H54 (cell line): ENCODE measurements around the gene ZNF24.

Source experiments
- DNase-seq: peaks from one replicate; pipeline ENCODE4 v3.0.0; 2011; ENCODE audit warnings: low spot score, mixed read lengths; ENCODE audit not compliant: insufficient read length
- FAIRE-seq: peaks from 3 replicates; lab custom pipeline; 2011; peaks lifted over from hg19 to GRCh38; lab: Jason Lieb, UNC
- POLR2A ChIP-seq: IDR thresholded peaks from 2 replicates; pipeline ENCODE4 v1.6.1; 2011; ENCODE audit warnings: low read depth, mild to moderate bottlenecking, low read length

Gene ZNF24

GRCh38 chr18:35343936-35344735 is at the start of gene ZNF24:
ZNF24 (minus strand) TSS chr18:35344420; CDS start chr18:35340650, 3,770 bp downstream.
- TF ChIP-seq POLR2A = peak; percentile 68
- FAIRE-seq (no peak), DNase-seq (peak; percentile 66)

DNA sequence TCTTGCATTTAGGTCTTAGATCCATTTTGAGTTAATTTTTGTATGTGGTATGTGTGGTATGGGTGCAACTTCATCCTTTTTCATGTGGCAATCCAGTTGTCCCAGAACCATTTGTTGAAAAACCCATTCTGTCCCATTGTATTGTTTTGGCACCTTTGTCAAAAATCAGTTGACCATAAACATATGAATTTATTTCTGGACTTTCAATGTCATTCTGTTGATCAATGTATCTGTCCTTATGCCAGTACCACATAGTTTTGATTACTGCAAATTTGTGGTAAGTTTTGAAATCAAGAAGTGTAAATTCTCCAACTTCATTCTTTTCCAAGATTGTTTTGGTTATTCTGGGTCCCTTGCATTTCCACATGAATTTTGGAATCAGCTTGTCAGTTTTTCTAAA is 49.5 kb upstream of the ZNF24 start:
- TF ChIP-seq POLR2A = no peak
- DNase-seq (no peak), FAIRE-seq (no peak)

DNA sequence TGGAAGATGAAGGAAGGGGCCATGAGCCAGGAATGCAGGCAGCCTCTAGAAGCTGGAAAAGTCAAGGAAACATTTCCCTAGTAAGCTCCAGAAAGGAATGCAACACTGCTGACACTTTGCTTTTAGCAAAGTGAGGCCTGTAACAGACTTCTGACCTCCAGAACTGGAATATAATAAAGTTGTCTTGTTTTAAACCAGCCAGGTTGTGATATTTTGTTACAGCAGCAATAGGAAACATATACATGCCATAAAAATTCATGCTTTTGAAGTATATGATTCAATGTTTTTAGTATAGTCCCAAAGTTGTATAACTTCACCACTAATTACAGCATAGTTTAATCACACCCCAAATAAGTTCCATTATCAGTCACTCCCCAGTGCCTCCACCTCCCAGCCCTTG is 48.2 kb upstream of the ZNF24 start:
- no peak for FAIRE-seq

DNA sequence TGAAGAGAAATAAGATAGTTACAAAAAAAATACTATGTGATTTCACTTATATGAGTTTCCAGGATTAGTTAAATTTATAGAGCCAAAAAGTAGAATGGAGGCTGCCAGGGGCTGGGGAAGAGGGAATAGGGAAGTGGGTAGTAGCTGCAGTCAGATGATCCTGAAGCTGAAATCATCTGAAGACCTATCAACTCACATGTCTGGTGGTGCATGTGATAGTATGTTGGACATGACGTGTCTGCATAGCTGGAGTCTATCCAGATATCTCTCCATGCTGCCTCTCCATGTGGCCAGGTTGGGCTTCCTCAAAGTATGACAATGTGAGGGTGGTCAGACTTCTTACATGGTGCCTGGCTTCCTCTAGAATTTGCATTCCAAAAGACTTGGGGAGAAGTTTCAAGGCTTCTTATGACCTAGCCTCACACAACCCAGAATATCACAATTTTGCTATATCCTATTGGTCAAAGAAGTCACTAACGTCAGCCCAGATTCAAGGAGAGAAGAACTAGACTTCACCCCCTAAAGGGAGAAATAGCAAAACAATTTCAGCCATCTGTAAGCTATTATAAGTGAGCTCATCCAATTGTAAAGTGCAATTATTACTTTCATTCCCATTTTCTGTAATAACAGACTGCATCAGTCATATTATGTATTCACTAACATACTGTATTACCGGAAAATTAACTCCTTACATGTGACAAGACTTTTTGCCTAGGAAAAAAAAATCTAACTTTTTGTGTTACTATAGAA is 46.9 kb upstream of the ZNF24 start:
- no peak for TF ChIP-seq POLR2A
- FAIRE-seq = no peak

More for the DNA sequence above, 48.2 kb upstream of the ZNF24 start:
- TF ChIP-seq POLR2A = no peak
- DNase-seq = no peak

DNA sequence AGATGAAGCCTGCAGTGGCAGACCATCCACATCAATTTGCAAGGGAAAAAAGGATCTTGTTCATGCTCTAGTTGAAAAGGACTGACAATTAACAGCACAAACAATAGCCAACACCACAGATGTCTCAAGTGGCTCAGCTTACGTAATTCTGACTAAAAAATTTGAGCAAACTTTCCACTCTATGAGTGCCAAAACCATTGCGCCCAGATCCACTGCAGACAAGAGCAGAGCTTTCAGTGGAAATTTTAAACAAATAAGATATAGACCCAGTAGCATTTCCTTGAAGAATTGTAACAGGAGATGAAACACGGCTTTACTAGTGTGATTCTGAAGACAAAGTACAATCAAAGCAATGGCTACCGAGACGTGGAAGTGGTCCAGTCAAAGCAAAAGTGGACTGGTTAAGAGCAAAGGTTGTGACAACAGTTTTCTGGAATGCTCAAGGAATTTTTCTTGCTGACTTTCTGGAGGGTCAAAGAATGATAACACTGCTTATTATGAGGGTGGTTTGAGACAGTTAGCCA is 44.9 kb upstream of the ZNF24 start:
- no peak for DNase-seq
- no peak for TF ChIP-seq POLR2A
- FAIRE-seq = no peak

More for the DNA sequence above, 46.9 kb upstream of the ZNF24 start:
- DNase-seq = no peak

GRCh38 chr18:35387152-35387571 is 42.9 kb upstream of the ZNF24 start:
- no peak for DNase-seq
- no peak for FAIRE-seq
- TF ChIP-seq POLR2A = no peak

- DNase-seq = peak; percentile 34
- FAIRE-seq = peak; percentile 72
- no peak for TF ChIP-seq POLR2A
These were observed 42.4 kb upstream of the ZNF24 start for GRCh38 chr18:35386600-35387100.

DNA sequence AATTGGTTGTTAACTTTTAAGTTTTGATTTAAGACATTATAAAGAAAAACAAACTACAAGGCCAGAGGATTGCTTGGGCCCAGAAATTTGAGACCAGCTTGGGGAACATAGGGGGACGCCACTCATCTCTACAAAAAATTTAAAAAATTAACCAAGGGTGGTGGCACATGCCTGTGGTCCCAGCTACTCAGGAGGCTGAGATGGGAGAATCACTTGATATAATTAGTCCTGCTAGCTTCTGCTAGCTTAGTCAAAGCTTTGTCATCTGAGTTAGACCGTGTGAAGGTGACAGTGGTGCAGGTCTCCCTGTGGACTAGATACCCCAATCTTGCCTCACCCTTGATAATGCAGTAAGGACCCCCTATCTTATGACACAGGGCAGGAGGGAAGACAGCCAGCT is 38.9 kb upstream of the ZNF24 start:
- FAIRE-seq (no peak), DNase-seq (no peak)
- no peak for TF ChIP-seq POLR2A

DNA sequence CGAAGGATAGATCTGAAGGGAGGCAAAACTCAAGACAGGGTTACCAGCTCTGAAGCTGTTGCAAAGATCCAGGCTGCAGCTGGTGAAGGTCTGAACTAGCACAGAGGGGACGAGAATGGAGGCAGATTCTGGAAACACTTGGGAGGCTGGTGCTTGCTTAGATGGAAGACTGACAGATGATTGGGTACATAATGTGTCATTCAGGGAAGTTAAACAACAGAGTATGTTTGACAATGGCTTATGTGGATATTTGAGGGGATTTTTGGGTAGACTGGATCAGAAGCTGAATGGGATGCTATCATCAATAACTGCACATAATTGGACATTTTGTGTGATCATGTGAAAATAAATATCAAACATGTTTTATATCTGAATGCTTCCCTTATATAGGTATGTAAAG is 35.2 kb upstream of the ZNF24 start:
- FAIRE-seq = no peak
- no peak for DNase-seq
- TF ChIP-seq POLR2A = no peak

GRCh38 chr18:35378574-35378896 is 34.3 kb upstream of the ZNF24 start:
- DNase-seq = no peak
- no peak for FAIRE-seq
- TF ChIP-seq POLR2A = no peak

GRCh38 chr18:35377875-35378573 is 33.8 kb upstream of the ZNF24 start:
- no peak for DNase-seq
- no peak for TF ChIP-seq POLR2A
- no peak for FAIRE-seq

DNA sequence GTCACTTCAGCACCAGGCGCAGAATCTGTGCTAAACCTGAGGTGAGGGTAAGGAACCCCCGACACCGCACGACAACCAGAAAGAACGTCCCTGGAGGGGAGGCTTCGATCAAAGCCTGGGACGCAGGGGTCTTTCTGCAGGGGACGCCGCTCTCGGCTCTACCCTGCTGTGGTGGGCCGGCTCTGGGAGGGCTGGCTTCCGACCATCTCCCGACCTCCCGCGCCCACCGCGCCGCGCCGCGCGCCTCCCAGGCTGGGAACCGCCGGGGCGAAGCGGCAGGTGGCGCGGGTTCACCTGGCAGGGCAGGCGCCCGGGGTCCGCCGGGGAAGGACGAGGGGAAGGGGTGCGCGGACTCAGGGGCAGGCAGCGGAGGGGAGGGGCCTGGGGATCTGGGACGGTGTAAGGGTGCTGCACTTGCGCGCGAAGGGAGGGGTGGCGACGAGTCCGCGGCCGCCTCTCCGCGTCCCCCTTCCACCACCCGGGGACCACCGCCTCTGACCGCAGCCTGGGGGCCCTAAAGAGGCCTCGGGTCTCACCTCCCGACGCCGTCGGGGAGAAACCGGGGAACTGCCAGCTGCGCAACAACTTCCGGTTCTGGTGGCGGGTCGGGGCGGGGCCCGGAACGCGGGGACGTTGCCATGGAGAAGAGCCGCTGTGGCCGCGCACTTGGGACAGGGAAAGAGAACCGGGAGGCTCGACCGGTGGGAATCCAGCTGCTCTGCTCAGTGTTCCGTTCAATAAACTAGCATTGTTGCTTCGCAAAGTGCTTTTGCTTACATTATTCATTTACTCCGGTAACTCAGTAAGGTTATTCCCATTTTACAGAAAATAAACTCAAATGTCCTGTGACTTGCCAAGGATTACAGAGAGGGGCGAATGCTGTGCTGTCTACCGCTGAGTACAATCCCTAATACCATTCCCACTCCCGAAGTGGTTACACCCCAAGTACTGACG is 32.8 kb upstream of the ZNF24 start, which contains the start of gene ZNF396:
ZNF396 (minus strand) TSS at position 596 of the 954 bp plus-strand sequence. CDS start 3,045 bp downstream, outside the sequence.
- DNase-seq (no peak), FAIRE-seq (no peak)
- TF ChIP-seq POLR2A = no peak
